ENCODE data around the gene PCK2.

Gene PCK2

DNA sequence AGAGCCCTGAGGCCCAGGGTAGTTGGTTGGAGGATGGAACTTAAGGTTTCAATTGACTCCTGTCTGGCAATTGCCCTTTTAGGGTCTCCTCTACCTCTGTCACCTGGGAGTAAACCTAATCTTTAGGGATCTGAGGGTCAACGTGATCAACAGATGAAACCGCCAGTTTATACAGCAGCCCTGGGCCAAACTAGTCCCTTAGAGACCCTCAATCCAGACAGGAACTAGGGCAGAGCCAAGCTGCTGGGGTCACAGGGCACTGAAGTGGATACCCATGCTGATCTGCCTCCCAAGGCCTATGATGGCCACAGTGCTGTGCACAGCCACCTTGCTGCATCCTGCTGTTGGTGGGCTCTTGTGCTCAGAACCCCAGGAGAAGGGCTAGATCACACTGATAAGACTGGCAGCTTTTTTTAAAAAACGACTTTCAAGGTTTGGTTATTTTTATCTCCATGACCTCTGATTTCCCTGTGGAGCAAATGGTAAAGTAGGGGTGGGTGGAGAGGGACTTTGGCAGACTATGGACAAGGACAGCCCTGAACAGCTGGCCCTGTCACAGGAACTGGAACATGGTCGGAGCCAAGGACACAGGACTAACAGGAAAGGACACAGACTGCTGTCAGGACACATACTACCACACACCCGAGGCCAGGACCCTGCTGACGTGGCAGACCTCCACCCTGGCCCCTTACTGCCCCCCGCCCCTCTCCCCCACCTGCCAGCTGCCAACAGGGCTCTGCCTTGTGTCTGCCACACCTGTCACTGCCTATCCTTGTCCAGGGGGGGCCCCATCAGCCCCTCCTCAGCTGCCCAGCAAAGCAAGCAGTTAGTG lies 36.8 kb downstream of the PCK2 start:
- Histone ChIP-seq H3K9me2 (replicated peaks; ENCODE audit: low read depth, low read length) (no peaks in the 10 kb centered on the region), H3K36me3 (ENCODE audit: insufficient read depth, low read length) (no peaks in the 10 kb centered on the region), H3K4me1 (ENCODE audit: insufficient read depth, low read length, poor library complexity, severe bottlenecking) (peaks cover 22% of the 10 kb centered on the region), H3K27me3 (ENCODE audit: insufficient read depth, low read length, poor library complexity, severe bottlenecking) (no peaks in the 10 kb centered on the region), H2AFZ (ENCODE audit: low read length) (no peak overlapping the region), H3K9me3 (ENCODE audit: insufficient read depth, low read depth, low read length) (no peaks in the 10 kb centered on the region), H4K20me1 (ENCODE audit: insufficient read depth, low read length, poor library complexity, severe bottlenecking) (no peaks in the 10 kb centered on the region), H3F3A (ENCODE audit: low read depth) (no peaks in the 10 kb centered on the region), H3K79me2 (ENCODE audit: insufficient read depth, low read length) (no peaks in the 10 kb centered on the region), H3K4me2 (ENCODE audit: low read depth, low read length, poor library complexity, severe bottlenecking) (peak overlapping the region; percentile 12), H3K9ac (ENCODE audit: low read depth, low read length, poor library complexity, severe bottlenecking) (peak overlapping the region; percentile 17), H3K4me3 (ENCODE audit: low read length, poor library complexity, severe bottlenecking) (no peak overlapping the region)
- TF ChIP-seq, protein P1, sequence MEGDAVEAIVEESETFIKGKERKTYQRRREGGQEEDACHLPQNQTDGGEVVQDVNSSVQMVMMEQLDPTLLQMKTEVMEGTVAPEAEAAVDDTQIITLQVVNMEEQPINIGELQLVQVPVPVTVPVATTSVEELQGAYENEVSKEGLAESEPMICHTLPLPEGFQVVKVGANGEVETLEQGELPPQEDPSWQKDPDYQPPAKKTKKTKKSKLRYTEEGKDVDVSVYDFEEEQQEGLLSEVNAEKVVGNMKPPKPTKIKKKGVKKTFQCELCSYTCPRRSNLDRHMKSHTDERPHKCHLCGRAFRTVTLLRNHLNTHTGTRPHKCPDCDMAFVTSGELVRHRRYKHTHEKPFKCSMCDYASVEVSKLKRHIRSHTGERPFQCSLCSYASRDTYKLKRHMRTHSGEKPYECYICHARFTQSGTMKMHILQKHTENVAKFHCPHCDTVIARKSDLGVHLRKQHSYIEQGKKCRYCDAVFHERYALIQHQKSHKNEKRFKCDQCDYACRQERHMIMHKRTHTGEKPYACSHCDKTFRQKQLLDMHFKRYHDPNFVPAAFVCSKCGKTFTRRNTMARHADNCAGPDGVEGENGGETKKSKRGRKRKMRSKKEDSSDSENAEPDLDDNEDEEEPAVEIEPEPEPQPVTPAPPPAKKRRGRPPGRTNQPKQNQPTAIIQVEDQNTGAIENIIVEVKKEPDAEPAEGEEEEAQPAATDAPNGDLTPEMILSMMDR (conservative IDR thresholded peaks at IDR 0.05; ENCODE audit: low read length) = no peak
- TF ChIP-seq EZH2phosphoT487 (IDR thresholded peaks at IDR 0.05; ENCODE audit: borderline replicate concordance) = no peak

DNA sequence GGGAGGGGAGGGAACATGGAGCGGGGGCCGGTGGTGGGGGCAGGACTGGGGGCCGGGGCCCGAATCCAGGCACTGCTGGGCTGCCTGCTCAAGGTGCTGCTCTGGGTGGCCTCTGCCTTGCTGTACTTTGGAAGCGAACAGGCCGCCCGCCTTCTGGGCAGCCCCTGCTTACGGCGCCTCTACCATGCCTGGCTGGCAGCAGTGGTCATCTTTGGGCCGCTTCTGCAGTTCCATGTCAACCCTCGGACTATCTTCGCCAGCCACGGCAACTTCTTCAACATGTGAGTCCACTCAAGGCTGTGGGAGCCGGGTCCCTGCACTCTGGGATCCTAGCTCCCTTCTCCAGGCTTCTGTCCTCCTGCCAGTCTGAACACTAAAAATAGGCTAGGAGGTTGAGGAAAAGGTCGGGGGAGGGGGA lies 37.4 kb downstream of the PCK2 start:
- Histone ChIP-seq H3K79me2 (ENCODE audit: insufficient read depth, low read length) (peaks cover 6% of the 10 kb centered on the region), H2AFZ (ENCODE audit: low read length) (no peak overlapping the region), H3K9me2 (replicated peaks; ENCODE audit: low read depth, low read length) (no peaks in the 10 kb centered on the region), H3K9me3 (ENCODE audit: insufficient read depth, low read depth, low read length) (no peaks in the 10 kb centered on the region), H3K9ac (ENCODE audit: low read depth, low read length, poor library complexity, severe bottlenecking) (no peak overlapping the region), H3K27me3 (ENCODE audit: insufficient read depth, low read length, poor library complexity, severe bottlenecking) (no peaks in the 10 kb centered on the region), H3K4me2 (ENCODE audit: low read depth, low read length, poor library complexity, severe bottlenecking) (no peak overlapping the region), H3K4me1 (ENCODE audit: insufficient read depth, low read length, poor library complexity, severe bottlenecking) (peaks cover 27% of the 10 kb centered on the region), H3K4me3 (ENCODE audit: low read length, poor library complexity, severe bottlenecking) (no peak overlapping the region), H4K20me1 (ENCODE audit: insufficient read depth, low read length, poor library complexity, severe bottlenecking) (peaks cover 3% of the 10 kb centered on the region), H3F3A (ENCODE audit: low read depth) (no peaks in the 10 kb centered on the region), H3K36me3 (ENCODE audit: insufficient read depth, low read length) (no peaks in the 10 kb centered on the region)
- no peak for TF ChIP-seq EZH2phosphoT487 (IDR thresholded peaks at IDR 0.05; ENCODE audit: borderline replicate concordance)
- TF ChIP-seq, protein P1 (conservative IDR thresholded peaks at IDR 0.05; ENCODE audit: low read length) = no peak

DNA sequence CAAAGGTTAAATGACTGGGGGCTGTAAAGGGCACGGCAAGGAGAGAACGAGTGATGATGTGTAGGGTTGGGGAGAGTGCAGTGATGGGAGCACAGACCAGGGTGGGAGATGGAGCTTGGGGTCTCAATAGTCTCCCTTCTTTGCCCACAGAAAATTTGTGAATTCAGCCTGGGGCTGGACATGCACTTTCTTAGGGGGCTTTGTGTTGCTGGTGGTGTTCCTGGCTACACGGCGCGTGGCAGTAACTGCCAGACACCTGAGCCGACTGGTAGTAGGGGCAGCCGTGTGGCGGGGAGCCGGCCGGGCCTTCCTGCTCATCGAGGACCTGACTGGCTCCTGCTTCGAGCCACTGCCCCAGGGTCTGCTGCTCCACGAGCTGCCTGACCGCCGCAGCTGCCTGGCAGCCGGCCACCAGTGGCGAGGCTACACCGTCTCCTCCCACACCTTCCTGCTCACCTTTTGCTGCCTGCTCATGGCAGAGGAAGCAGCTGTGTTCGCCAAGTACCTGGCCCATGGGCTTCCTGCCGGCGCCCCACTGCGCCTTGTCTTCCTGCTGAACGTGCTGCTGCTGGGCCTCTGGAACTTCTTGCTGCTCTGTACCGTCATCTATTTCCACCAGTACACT lies 38.1 kb downstream of the PCK2 start:
- Histone ChIP-seq H4K20me1 (ENCODE audit: insufficient read depth, low read length, poor library complexity, severe bottlenecking) (peaks cover 4% of the 10 kb centered on the region), H3K9me2 (replicated peaks; ENCODE audit: low read depth, low read length) (no peaks in the 10 kb centered on the region), H3K4me1 (ENCODE audit: insufficient read depth, low read length, poor library complexity, severe bottlenecking) (peaks cover 33% of the 10 kb centered on the region), H3K4me3 (ENCODE audit: low read length, poor library complexity, severe bottlenecking) (no peak overlapping the region), H3K4me2 (ENCODE audit: low read depth, low read length, poor library complexity, severe bottlenecking) (no peak overlapping the region), H3F3A (ENCODE audit: low read depth) (no peaks in the 10 kb centered on the region), H3K9me3 (ENCODE audit: insufficient read depth, low read depth, low read length) (no peaks in the 10 kb centered on the region), H3K27me3 (ENCODE audit: insufficient read depth, low read length, poor library complexity, severe bottlenecking) (no peaks in the 10 kb centered on the region), H3K9ac (ENCODE audit: low read depth, low read length, poor library complexity, severe bottlenecking) (no peak overlapping the region), H2AFZ (ENCODE audit: low read length) (no peak overlapping the region), H3K36me3 (ENCODE audit: insufficient read depth, low read length) (no peaks in the 10 kb centered on the region), H3K79me2 (ENCODE audit: insufficient read depth, low read length) (peaks cover 12% of the 10 kb centered on the region)
- TF ChIP-seq, protein P1 (conservative IDR thresholded peaks at IDR 0.05; ENCODE audit: low read length) = no peak
- TF ChIP-seq EZH2phosphoT487 (IDR thresholded peaks at IDR 0.05; ENCODE audit: borderline replicate concordance) = no peak

Measured in Loucy (cell line).